ENCODE data around the gene CSNK2A2.

- TF ChIP-seq USF2 (IDR thresholded peaks at IDR 0.05) (no peak), EP300 (IDR thresholded peaks at IDR 0.05) (no peak), BHLHE40 (IDR thresholded peaks at IDR 0.05; ENCODE audit: low read depth, low read length) (no peak), MAX (IDR thresholded peaks at IDR 0.05) (no peak), CTCF (IDR thresholded peaks at IDR 0.05) (no peak)
Measured at GRCh38 chr16:58120234-58120633, 77.7 kb downstream of the CSNK2A2 start.

Measured in A549 (cell line).